Panc1 (cell line): ENCODE measurements around the gene BTLA. TPM values are rescaled to one million over a fixed set of nuclear protein-coding genes. Genes with fewer than 3 reads are reported as not detected.
"Not testable (repeated sequence)": the region's sequence is repeated elsewhere in the genome, so short reads cannot be mapped to it uniquely, and the experiment has no call there.

Experiments used
- ATAC-seq: fragments of 200-7000 bp; cut with Tn5 transposase; 2 replicates; pipeline ENCODE4 v1.9.1; 2020; ENCODE audit warnings: mild to moderate bottlenecking, moderate library complexity
- BruUV-seq: library from RNA; stranded (reverse); fragments of 400-500 nt; replicated peaks from 2 replicates; lab custom pipeline; 2021; lab: Mats Ljungman, UMichigan
- CTCF ChIA-PET: fragments of 300-600 bp; sonication (Branson Sonifier 250); formaldehyde crosslinking; loops from one replicate; lab custom pipeline; 2022; ENCODE audit warnings: antibody characterized with exemption; lab: Charles Lee
- POLR2A ChIA-PET: fragments of 300-600 bp; sonication (Branson Sonifier 250); formaldehyde crosslinking; loops from one replicate; lab custom pipeline; 2022; ENCODE audit warnings: antibody characterized with exemption; lab: Charles Lee
- DNase-seq: peaks from one replicate; pipeline ENCODE4 v3.0.0-alpha.2; 2010; ENCODE audit warnings: low read depth, low spot score
- H3K27ac ChIP-seq: 2 replicates; pipeline ENCODE4 v1.5.1; 2011; ENCODE audit warnings: mild to moderate bottlenecking, low read length, inconsistent platforms
- H3K27me3 ChIP-seq: fragments of 200-500 bp; sonication (Bioruptor generic); 2 replicates; pipeline ENCODE4 v1.6.0; 2014; ENCODE audit warnings: low read length, inconsistent platforms; ENCODE audit not compliant: control insufficient read depth, insufficient read depth
- H3K36me3 ChIP-seq: fragments of 200-500 bp; sonication (Bioruptor generic); 2 replicates; pipeline ENCODE4 v1.5.1; 2014; ENCODE audit warnings: inconsistent platforms, mild to moderate bottlenecking, low read length, moderate library complexity; ENCODE audit not compliant: control insufficient read depth, insufficient read depth
- H3K4me1 ChIP-seq: 2 replicates; pipeline ENCODE4 v1.5.1; 2011; ENCODE audit warnings: inconsistent platforms, mild to moderate bottlenecking, low read length, moderate library complexity; ENCODE audit not compliant: control insufficient read depth, insufficient read depth
- H3K4me3 ChIP-seq, 2 experiments: 2 replicates each; pipeline ENCODE4 v1.5.1; 2011 to 2012; ENCODE audit warnings: low read depth in 2 of 2, low read length in 2 of 2, mild to moderate bottlenecking in 2 of 2, inconsistent platforms in 1 of 2, moderate library complexity in 1 of 2
- H3K9me3 ChIP-seq: fragments of 200-500 bp; sonication (Bioruptor generic); 2 replicates; pipeline ENCODE4 v1.5.1; 2014; ENCODE audit warnings: low read depth, mild to moderate bottlenecking, inconsistent platforms, low read length, moderate library complexity; ENCODE audit not compliant: control insufficient read depth, insufficient read depth
- CTCF ChIP-seq: fragments of 450-650 bp; IDR thresholded peaks from 2 replicates; pipeline ENCODE4 v1.5.1; 2017; ENCODE audit warnings: mild to moderate bottlenecking
- POLR2AphosphoS5 ChIP-seq: IDR thresholded peaks from 2 replicates; pipeline ENCODE4 v1.6.1; 2012; ENCODE audit warnings: mild to moderate bottlenecking, low read depth, low read length, moderate library complexity
- REST ChIP-seq, 2 experiments: IDR thresholded peaks; 2 replicates each; pipeline ENCODE4 v1.6.1; 2011 to 2012; ENCODE audit warnings: low read depth in 2 of 2, control low read depth in 1 of 2, low read length in 1 of 2, mild to moderate bottlenecking in 1 of 2, moderate library complexity in 1 of 2; ENCODE audit not compliant: insufficient read depth in 1 of 2
- SIN3A ChIP-seq: IDR thresholded peaks from 2 replicates; pipeline ENCODE4 v1.6.1; 2012; ENCODE audit warnings: low read depth, mild to moderate bottlenecking, low read length, moderate library complexity, borderline replicate concordance; ENCODE audit not compliant: insufficient read depth
- TCF7L2 ChIP-seq: IDR thresholded peaks from 2 replicates; pipeline ENCODE4 v1.6.1; 2011; ENCODE audit warnings: mild to moderate bottlenecking, low read depth, low read length, inconsistent platforms
- in situ Hi-C: cut with HindIII; loops from 2 replicates; pipeline ENCODE4 v1.10.0; 2016; ENCODE audit warnings: low sequenced_read_pairs, low pct_unique_long_range_greater_than_20kb
- intact Hi-C: fragments of 100-400 bp; cut with micrococcal nuclease; formaldehyde crosslinking; loops from one replicate; pipeline ENCODE4 v1.10.0; 2022; ENCODE audit not compliant: unreplicated experiment
- total RNA-seq: library from RNA; stranded (reverse); gene quantifications from one replicate; pipeline ENCODE4 v1.2.1, GENCODE V29; 2021; ENCODE audit not compliant: unreplicated experiment

The BTLA gene
- total RNA-seq, 1 experiment from 2014 or later: not detected

GRCh38 chr3:112463250-112463649, 36.0 kb downstream of the BTLA start:
- ChIA-PET CTCF (no interaction called here), POLR2A (no interaction called here)
- Histone ChIP-seq H3K4me1 (no peaks in the 10 kb centered on the region; the same call in 1 of the 2 replicates), H3K36me3 (no peaks in the 10 kb centered on the region), H3K9me3 (no peaks in the 10 kb centered on the region), H3K27ac (no peak overlapping the region), H3K27me3 (no peaks in the 10 kb centered on the region), H3K4me3 (no peak overlapping the region)
- no TSS peak for BruUV-seq
- DNase-seq (no peak), ATAC-seq (no peak)
- TF ChIP-seq SIN3A: no peak
- no peak for TF ChIP-seq CTCF
- no peak for TF ChIP-seq POLR2AphosphoS5
- TF ChIP-seq TCF7L2: no peak
- no peak for TF ChIP-seq REST (IDR thresholded peaks at IDR 0.05; ENCODE audit: insufficient read depth in 1 of 2, low read depth in 2 of 2, low read length in 1 of 2)
- in situ Hi-C loops (no loop called here), intact Hi-C loops (no loop called here)

GRCh38 chr3:112461787-112462186, 37.5 kb downstream of the BTLA start:
- BruUV-seq, H3K27ac ChIP-seq, in situ Hi-C loops, H3K36me3 ChIP-seq, DNase-seq, H3K27me3 ChIP-seq, POLR2A ChIA-PET, H3K9me3 ChIP-seq, H3K4me3 ChIP-seq, ATAC-seq, H3K4me1 ChIP-seq, CTCF ChIA-PET, intact Hi-C loops: not testable (repeated sequence)

- BruUV-seq: no TSS peak
- ChIA-PET POLR2A (no interaction called here), CTCF (no interaction called here)
- no peaks in the 10 kb centered on the region for H3K9me3 ChIP-seq
- no peak overlapping the region for H3K4me3 ChIP-seq
- no peak for ATAC-seq
- TF ChIP-seq CTCF: no peak
- no peak for TF ChIP-seq SIN3A
- no peak for TF ChIP-seq TCF7L2
- no peak for TF ChIP-seq REST (IDR thresholded peaks at IDR 0.05; ENCODE audit: insufficient read depth in 1 of 2, low read depth in 2 of 2, low read length in 1 of 2)
- TF ChIP-seq POLR2AphosphoS5: no peak
- no peak for DNase-seq
- H3K36me3 ChIP-seq: no peaks in the 10 kb centered on the region
- in situ Hi-C loops (no loop called here), intact Hi-C loops (no loop called here)
- no peaks in the 10 kb centered on the region for H3K27me3 ChIP-seq
- no peak overlapping the region for H3K27ac ChIP-seq
- no peaks in the 10 kb centered on the region for H3K4me1 ChIP-seq
Measured at GRCh38 chr3:112460519-112461195, 38.6 kb downstream of the BTLA start.
